Measurements from ENCODE around the gene EPHA10.
"Not testable (repeated sequence)": the region's sequence is repeated elsewhere in the genome, so short reads cannot be mapped to it uniquely, and the experiment has no call there.

EPHA10 gene

DNA sequence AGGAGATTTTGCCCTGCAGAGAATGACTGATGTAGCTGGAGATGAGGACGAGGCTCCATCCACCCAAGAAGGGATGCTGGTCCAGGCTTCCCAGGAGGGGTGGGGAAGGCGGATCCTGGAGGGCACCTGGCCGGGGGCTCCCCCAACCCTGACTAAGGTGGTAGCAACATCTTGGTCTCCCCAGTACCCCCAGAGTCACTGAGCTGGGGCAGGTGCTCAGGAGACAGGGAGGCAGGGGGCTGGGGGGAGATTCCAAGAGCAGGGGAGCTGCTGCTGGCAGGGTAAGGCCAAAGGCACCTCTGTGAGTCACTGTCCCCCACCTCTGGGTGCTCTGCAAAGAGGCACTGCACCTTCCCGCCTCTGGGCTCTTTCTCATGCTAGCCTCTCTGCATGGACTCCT is 48.6 kb downstream of the EPHA10 start:
- no peak for DNase-seq (ENCODE audit: low read depth in 2 of 2)

DNA sequence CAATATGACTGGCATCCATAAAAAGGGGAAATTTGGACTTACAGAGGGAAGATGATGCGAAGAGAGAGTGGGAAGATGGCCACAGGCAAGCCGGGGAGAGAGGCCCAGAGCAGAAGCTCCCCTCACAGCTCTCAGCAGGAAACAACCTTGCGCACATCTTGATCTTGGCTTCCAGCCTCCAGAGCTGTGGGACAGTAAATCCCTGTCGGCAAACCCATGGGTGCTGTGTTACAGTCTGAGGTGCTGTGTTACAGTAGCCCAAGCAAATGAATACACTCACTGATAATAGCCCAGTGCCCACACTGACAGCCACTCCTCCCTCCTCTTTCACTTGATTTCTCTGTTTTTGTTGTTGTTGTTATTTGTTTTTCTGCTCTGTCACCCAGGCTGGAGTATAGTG is 50.2 kb downstream of the EPHA10 start:
- no peak for DNase-seq (ENCODE audit: low read depth in 2 of 2)

DNA sequence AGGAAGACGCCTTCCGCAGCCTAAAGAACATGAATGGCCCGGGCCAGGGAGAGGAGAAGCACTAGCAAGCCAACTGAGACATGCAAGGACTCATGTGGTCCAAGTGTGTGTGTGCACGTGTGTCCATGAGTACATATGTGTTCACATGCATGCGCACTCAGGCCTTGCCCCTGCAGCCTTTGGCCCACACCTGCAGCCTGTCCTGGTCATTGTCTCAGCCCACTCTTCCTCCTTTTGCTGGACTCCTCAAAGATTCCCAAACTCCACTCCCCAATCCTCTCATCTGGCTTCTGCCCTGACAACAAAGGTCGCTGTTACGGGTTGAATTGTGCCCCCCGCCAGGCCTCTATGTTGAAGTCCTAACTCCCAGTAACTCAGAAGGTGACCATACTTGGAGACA is 50.7 kb downstream of the EPHA10 start:
- no peak for DNase-seq (ENCODE audit: low read depth in 2 of 2)

DNA sequence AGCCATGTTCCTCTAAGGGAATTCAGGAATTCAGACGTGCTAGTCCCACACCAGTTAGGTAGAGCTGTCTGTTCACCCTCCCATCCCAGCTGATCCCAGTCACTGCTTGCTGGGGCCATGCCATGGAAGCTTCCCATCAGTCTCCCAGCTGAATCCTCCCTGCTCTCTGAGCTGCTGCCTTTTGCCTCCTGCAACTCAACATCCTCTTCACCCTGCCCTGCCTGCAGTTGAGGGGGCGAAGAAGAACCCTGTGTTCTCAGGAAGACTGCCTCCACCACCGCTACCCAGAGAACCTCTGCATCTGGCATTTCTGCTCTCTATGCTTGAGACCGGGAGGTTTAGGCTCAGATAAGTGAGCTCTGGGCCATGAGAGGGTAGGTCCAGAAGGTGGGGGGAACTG is 56.4 kb downstream of the EPHA10 start:
- no peak for DNase-seq (ENCODE audit: low read depth in 2 of 2)

DNA sequence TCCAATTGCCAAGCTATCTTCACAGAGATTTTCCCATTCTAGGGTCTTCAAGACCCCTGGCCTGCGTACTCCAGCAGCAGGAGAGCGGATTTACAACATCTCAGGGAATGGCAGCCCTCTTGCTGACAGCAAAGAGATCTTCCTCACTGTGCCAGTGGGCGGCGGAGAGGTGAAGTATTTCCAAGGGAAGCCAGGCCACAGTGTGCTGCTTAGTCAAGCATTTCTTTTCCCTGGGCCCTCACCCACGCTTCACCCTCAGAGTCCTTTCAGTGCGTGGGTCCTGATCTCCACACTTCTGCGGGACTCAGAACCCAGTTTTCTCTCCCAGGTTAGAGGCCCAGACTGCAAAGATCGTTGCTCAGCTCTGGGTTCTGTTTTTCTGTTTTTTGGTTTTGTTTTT is 59.5 kb downstream of the EPHA10 start:
- DNase-seq (ENCODE audit: low read depth in 2 of 2): no peak

DNA sequence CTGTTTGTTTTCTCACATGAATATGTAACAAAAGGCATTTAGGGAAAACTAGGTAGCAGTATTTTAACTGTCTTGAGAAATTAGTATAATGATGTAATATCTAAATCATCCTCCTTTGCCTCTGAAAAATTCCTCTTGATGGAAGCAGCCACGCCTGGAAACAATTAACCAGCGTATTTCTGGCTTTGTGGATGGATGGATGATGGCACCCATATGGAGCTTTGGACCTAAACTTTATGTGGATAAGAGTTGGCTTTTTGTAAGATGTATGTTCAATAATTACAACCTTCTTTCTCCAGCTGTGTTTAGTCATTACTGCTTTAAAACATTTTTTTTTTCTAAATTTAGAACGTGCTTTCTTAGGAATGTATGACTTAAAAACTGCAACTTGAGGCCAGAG is 60.0 kb downstream of the EPHA10 start:
- no peak for DNase-seq (ENCODE audit: low read depth in 2 of 2)

DNA sequence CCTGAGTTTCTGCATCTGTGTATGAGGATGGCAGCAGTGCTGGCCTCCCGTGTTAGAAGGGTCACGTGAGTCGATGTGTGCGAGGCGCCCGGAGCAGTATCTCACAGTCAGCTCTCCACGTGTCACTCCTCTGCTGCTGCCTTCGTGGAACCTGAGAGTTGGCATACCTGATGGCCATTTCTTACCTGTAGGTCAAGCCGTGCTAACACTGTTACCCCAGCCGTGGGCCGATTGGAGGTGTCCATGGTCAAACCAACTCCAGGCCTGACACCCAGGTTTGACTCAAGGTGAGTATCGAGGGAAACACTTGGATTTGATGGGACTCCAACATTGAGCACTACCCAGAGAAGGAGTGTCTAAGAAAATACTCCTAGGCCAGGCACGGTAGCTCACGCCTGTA is 61.9 kb downstream of the EPHA10 start:
- no peak for DNase-seq (ENCODE audit: low read depth in 2 of 2)

DNA sequence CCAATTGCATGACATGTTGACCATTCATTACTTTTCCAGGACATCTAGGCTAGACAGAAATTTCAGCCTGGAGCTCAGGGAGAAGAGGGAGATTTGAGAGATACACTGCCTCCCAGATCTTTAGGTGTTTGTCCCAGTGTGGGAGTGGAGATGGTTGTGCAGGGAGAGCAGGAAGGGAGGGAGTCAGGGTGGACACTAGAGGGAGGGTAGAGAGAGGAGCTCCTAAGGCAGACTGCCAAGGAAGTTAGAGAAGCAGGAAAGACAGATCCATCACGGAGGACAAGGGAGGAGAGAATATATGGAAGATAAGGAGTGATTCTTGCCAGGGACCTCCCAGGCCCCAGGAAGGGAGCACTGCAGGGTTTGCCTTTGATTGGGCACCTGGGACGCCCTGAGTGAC is 63.9 kb downstream of the EPHA10 start:
- DNase-seq (ENCODE audit: low read depth in 2 of 2): no peak

DNA sequence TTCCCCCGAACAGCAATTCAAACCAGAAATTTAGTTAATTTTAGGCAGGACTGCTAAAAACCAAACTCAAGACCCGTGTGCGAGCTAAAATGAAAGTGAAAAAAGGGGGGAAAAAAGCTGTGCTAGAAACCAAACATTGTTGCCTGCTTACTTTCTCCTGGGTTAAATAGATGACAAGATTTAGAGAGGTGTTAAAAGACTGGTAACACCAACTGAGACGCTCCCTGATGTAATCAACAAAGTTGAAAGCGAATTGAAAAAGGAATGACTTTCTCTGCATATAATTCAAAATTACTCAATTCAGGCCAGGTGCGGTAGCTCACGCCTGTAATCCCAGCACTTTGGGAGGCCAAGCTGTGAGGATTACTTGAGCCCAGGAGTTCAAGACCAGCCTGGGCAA is 65.8 kb downstream of the EPHA10 start:
- DNase-seq (ENCODE audit: low read depth in 2 of 2): no peak

DNA sequence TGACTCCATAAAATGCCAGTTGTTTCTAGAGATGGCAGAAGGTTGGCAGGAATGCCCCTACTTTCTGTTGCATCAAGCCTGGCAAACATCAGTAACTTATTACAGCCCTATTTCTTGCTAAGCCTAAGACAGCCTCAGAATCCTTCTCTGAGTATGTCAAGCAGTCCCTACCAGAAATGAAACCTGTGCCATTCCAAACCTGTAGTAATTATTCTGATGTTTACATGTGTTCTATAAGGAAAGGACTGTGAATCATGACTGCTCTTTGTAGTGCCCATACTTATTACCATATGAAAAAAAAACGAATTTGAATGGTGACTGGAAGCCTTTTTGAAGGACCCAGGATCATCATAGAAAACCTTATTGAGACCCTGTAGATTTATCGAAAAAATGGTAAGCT is 67.2 kb downstream of the EPHA10 start:
- no peak for DNase-seq (ENCODE audit: low read depth in 2 of 2)

DNA sequence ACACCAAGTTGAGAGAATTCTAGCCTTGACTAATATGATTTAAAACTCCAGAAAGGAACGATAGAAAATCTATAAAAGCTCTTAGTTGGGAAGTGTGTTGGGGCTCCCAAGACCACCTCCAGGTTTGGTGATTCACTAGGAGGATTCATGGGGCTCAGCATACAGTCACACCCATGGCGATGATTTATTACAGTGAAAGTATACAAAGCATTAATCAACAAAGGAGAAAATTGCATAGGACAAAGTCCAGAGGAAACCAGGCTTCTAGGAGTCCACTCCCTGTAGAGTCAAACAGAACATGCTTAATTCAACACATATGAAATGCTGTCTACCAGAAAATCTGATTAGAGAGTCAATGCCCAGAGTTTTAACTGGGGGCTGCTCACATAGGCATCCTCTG is 67.8 kb downstream of the EPHA10 start:
- DNase-seq (ENCODE audit: low read depth in 2 of 2): no peak

DNA sequence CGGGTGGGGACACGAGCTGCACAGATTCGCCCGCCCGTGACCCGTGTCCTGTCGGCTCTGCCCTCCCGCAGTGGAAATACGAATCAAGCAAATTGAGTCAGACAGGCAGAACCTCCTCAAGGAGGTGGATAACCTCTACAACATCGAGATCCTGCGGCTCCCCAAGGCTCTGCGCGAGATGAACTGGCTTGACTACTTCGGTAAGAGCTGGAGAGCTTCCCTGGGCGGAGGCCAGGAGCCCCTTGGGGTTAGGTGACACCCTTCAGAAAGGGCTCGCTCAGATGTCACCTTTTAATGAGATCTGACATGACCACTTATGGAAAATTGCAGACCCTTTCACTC is 72.1 kb downstream of the EPHA10 start:
- peak in 1 of 2 donors; percentile 24 for DNase-seq (ENCODE audit: low read depth in 2 of 2)

DNA sequence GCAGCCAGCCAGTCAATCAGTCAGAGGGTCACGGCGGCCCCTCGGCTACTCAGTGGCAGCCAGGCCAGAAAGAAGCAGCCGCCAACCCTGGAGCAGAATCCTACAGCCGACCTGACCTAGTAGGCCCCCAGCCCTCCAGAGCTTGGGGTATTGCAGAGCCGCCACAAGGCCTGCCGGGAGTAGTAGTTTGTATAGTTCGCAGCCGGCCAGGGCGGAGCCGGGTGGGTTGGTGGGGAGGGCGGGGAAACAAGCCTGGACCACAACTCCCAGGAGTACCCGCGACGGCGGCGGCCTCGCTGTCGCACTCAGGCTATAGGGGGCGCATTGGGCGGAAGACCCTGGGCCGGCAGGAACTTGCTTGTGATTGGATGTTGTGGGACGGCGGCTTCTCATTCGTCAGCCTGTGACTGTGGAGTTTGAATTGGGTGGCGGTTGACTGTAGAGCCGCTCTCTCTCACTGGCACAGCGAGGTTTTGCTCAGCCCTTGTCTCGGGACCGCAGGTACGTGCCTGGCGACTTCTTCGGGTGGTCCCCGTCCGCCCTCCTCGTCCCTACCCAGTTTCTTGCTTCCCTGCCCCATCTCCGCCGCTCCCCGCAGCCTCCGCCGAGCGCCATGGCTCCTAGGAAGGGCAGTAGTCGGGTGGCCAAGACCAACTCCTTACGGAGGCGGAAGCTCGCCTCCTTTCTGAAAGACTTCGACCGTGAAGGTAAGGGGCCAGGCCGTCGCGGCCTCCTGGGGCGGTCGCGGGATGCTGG is 72.7 kb downstream of the EPHA10 start, which contains the start of gene CDCA8:
Gene CDCA8, plus strand, starts transcription at position 439 of the 756 bp plus-strand sequence. Its CDS starts 175 bp downstream, at position 614.
- DNase-seq (ENCODE audit: low read depth in 2 of 2): peak; percentile 98 to 99

DNA sequence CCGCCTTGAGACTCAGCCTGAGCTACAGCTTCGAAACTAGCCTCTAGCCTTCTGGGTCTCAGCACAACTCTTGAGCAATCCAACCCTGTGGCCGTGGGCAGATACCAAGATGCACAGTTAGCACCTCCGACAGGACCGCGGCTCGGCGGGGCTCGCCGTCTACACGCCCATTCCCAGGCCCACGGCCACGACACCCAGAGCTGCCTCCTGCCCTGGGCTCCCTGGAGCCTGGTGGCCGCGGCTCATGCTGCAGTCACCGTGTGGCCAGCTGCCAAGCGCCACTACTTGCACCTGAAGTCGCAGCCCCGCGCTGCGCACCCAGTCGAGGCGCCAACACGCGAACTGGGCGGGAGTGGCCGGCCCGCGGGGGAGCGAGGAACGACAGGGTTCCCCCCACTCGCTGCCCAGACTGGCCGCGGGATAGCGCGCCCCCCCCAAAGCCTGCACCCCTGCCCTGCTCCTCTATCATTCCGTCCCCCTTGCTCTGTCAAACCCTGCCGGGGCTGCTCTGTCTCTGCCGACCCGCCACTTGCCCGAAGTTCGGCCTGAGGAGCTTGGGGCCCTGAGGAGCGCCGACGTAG is 73.3 kb downstream of the EPHA10 start:
- peak; percentile 22 for DNase-seq (ENCODE audit: low read depth in 2 of 2)

DNA sequence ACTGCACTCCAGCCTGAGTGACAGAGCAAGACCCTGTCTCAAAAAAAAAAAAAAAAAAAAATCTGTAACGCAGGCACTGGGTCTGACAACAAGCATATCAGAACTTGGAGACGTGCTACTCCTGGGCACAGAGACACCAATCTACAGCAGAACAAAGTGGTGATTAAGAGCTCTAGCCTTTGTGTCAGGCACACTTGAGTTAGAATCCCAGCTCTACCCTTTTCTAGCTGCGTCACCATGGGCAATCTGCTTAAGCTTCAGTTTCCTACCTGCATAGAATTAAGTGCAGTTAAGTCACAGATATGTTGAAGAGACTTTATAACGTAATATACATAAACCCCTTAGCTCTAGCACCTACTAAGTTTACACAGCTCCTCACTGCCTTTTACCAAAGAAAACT is 76.0 kb downstream of the EPHA10 start:
- DNase-seq (ENCODE audit: low read depth in 2 of 2): no peak

DNA sequence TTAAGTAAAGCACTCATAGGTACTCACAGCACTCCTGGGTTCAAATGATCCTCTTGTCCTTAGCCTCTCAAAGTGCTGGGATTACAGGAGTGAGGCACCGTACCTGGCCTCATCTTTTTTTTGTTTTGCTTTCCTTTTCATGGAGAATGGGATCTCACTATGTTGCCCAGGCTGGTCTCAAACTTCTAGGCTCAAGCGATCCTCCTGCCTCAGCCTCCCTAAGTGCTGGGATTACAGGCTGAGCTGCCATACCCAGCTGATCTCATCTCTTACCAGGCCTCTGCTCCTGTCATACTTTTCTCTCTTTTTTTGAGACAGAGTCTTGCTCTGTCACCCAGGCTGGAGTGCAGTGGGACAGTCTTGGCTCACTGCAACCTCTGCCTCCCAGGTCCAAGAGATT is 77.2 kb downstream of the EPHA10 start:
- not testable (repeated sequence) for DNase-seq (ENCODE audit: low read depth in 2 of 2)

DNA sequence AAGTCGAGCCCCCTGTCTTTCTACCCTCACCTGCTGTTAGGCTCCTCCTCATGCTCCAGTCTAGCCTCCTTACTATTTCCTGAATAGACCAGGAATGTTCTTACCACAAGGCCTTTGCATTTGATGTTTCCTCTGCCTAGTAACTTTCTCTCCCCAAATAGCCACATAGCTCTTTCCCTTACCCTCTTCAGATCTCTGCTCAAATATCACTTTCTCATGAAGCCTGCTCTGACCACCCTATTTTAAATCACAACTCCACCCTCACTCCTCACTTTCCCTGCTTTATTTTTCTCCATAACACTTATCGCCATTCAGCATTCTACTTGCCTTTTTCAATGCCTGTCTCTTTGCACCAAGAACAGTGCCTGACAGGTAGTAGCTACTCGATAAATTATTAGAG is 79.2 kb downstream of the EPHA10 start:
- no peak for DNase-seq (ENCODE audit: low read depth in 2 of 2)

DNA sequence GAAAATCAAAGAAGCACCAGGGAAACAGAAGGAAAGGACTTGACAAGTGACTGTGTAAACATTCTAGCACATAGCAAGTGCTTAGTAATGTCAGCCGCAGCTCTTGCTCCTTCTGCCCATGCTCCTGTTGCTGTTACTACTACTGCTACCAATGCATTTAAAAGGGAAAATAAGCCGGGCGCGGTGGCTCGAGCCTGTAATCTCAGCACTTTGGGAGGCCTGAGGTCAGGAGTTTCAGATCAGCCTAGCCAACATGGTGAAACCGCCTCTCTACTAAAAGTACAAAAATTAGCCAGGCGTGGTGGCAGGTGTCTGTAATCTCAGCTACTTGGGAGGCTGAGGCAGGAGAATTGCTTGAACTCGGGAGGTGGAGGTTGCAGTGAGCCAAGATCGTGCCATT is 80.7 kb downstream of the EPHA10 start:
- not testable (repeated sequence) for DNase-seq (ENCODE audit: low read depth in 2 of 2)

DNA sequence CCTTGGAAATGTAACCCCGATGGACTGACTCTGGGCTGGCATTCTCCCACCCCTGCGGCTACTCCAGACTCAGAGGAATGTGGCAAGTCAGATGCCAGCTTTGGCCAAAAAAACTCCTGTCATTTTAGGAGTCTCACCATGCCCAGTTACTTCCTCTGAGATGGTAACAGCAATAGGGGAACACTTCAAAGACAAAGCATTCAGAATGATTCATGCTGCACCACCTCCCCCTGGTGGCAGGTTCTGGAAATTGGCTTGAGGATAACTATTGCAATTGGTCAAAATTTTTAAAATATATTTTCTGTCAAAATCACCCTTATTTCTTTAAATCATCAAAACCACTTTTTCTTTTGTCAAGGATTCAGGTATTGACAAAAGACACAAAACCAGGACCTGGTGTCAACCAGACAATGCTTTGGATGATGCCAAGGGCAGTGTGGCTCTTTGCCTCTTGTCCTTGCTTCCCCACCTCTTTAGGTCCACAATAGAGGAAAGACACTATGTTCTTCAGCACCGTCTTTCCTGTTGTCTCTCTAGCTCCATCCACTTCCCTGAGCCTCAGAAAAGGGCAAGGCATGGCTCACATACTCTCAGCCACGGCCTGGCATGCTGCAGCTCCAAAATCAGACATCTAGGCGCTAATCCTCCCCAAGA is 82.5 kb downstream of the EPHA10 start:
- peak; percentile 72 to 80 for DNase-seq (ENCODE audit: low read depth in 2 of 2)

DNA sequence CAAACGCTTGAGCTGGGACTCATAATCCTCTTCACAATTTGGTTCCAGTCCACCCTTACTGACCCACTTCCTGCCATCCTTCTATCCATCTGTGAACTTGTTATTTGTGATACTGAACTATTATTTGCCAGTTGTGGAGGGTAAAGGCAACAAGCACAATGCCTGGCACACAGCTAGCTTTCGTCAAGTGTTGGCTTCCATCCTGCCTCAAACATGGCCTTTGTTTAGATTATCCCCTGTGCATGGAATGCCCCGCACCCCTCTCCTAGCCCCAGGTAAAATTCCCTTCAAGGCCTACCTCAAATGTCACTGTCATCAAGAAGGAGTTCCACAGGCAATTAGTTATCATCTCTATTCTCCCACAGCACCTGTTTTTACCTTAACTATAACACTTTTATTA is 84.0 kb downstream of the EPHA10 start:
- DNase-seq (ENCODE audit: low read depth in 2 of 2): no peak

DNA sequence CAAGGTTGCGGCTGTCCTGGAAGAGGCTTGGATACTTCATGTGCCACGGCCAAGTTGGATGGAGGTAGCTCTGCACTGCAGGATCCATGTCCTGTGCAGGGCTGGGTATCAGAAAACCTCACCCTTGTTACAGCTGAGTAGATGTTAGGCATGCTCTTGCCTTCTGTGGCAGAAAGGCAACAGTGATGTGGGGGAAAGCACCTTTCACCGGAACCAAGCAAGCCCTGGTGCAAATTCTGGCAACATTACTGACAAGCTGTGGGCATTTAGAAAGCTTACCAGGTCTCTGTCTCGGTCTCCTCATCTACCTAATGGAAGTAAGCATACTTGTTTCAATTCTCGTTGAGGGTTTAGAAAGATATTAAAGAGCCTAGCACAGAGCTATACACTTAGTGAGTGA is 87.1 kb downstream of the EPHA10 start:
- no peak for DNase-seq (ENCODE audit: low read depth in 2 of 2)

DNA sequence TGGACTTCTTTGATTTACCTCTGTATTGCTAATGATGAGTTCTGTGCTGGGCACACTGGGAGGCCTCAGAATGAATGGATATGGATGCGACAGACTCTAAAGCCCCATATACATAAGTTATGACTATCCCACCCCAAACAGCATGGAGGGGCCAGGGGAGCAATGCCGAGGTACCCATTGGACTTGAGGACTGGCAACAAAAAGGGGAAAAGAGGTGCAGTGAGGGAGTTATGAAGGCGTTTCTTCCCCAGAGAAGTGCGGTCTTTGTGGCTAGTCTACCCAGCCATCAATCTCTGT is 87.8 kb downstream of the EPHA10 start:
- no peak for DNase-seq (ENCODE audit: low read depth in 2 of 2)

Measured in stimulated activated CD4-positive, alpha-beta T cell treated with anti-CD3 and anti-CD28 coated beads, Interleukin-4, amount 100 ng/mL, for 48 hours (primary cell).